Occipital lobe (tissue), 2 donors: Measurements from ENCODE around the gene ESPNL. TPM values are rescaled to one million over a fixed set of nuclear protein-coding genes. Genes with fewer than 3 reads are reported as not detected.
"Not testable (repeated sequence)": the region's sequence is repeated elsewhere in the genome, so short reads cannot be mapped to it uniquely, and the experiment has no call there.

ENCODE experiments used
- DNase-seq: peaks from one replicate; lab custom pipeline; 2025; lab: John Stamatoyannopoulos, UW
- total RNA-seq: library from RNA; depleted of rRNA; stranded (reverse); fragments of >200 nt; gene quantifications from one replicate; pipeline ENCODE4 v1.2.3, GENCODE V29; 2014

The ESPNL gene
- total RNA-seq, 1 donor from 2014 or later, result 0.16 TPM

GRCh38 chr2:238114851-238115660 is 14.9 kb downstream of the ESPNL start:
- DNase-seq, result no peak

DNA sequence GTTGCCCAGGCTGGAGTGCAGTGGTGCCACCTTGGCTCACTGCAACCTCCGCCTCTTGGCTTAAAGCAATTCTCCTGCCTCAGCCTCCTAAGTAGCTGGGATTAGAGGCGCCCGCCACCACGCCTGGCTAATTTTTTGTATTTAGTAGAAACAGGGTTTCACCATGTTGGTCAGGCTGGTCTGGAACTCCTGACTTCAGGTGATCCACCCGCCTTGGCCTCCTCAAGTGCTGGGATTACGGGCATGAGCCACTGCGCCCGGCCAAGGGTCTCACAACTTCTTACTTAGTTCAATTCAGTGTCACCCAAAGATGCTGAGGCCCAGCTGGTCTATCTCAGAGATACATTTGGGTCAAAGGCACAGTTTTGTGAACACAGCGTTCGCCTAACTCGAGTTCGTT is 15.6 kb downstream of the ESPNL start:
- DNase-seq, result not testable (repeated sequence)

DNA sequence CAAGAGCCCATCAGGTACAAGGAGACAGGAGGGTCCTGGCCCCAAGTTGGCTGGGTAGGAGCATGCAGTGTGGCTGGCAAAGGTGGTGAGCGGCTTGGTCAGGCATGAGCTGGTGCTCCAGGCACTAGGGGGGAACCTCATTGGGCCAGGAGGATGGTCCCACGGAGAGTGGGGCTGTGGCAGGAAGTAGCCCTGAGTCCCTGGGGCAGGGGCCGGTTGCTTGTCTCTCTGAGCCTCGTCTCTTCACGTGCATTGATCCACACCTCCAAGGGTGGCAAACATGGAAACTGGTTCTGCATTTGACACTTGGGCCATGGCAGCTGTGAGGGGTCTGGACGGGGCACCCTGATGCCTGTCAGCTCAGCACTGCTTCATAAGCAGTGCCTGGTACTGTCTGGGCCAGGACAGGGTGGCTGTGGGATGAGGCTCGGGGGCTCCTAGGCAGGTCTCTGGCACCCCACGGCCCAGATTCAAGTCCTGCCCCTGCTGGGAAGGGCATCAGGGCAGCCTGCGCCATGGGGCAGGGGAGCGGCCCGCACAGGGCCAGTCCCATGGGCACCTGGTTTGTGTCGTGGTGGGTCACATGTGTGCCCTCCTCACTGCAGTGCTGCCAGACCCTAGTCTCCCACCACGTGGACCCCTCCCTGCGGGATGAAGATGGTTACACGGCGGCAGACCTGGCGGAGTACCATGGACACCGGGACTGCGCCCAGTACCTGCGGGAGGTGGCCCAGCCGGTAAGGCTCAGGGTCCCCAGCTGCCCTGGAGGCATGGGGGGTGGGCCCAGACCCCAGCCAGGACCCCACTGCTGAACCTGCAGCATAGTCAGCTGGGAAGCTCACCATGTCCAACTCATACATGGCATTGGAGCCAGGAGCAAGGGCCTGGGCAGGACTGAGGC is 16.4 kb downstream of the ESPNL start:
- no peak for DNase-seq

DNA sequence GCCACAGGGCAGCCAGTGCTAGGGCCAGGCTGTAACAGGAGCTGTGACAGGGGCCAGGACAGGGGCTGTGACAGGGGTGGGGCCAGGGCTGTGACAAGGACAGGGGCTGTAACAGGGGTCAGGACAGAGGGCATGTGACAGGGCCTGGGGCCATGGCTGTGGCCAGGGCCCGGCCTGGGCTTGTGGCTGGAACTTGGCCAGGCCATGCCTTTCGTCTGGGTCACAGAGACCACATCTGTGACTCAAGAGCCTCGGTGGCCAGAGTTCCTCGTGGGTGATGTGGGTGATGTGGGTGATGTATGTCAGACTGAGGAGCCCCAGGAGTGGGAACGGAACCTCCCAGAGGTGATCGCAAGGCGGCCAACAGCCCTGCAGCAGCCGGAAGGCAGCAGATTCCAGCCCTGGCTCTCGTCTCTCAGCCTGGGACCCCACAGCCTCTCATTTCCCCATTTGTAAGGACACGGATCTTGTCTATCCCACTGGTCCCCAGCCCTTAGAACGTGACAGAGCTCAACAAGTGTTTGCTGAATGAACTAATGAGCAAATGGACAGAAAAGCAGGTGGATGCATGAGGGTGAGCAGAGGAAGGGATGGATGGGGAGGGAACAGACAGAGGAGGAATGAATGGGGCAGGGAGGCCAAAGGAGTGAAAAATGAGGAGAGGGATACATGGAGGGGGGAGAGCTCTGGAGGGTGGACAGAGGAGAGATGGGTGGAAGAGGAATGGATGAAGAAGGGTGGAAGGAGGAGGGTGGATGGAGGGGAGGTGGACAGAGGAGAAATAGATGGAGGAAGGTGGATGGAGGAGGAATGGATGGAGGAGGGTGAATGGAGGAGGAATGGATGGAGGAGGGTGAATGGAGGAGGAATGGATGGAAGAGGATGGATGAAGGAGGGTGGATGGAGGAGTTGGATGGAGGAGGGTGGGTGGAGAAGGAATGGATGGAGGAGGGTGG is 17.3 kb downstream of the ESPNL start:
- DNase-seq, result no peak

DNA sequence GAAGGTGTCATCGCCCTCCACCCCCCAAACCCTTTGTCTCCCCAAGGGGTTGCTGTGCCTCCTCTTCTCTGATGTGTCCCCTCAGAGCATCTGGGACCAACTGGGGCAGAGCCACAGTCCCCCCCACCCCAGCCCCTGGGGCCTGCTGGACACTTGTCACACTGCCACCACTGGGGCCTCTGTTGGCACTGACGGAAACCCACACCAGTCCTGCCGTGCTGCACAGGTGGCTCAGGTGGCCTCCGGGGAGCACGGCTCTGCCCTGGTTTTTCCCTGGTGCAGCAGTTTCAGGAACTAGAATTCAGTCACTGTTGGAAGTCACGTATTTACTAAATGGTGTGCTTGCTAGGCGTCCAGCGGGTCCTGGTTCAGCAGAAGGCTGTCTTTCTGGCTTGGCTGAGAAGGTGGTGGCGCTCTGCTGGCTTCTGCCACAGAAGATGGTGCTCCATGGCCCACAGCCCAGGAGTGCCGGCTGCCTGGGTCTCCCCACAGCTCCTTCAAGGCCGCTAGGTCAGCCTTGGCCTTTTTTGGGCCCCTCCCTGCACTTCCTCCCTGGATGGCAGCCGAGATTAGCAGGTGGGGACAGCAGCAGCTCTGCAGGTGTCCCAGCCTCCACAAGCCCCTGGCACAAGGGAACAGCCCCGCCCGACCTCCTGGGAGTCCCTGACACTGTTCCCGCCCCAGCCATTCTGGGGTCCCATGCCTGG is 19.8 kb downstream of the ESPNL start:
- no peak for DNase-seq

DNA sequence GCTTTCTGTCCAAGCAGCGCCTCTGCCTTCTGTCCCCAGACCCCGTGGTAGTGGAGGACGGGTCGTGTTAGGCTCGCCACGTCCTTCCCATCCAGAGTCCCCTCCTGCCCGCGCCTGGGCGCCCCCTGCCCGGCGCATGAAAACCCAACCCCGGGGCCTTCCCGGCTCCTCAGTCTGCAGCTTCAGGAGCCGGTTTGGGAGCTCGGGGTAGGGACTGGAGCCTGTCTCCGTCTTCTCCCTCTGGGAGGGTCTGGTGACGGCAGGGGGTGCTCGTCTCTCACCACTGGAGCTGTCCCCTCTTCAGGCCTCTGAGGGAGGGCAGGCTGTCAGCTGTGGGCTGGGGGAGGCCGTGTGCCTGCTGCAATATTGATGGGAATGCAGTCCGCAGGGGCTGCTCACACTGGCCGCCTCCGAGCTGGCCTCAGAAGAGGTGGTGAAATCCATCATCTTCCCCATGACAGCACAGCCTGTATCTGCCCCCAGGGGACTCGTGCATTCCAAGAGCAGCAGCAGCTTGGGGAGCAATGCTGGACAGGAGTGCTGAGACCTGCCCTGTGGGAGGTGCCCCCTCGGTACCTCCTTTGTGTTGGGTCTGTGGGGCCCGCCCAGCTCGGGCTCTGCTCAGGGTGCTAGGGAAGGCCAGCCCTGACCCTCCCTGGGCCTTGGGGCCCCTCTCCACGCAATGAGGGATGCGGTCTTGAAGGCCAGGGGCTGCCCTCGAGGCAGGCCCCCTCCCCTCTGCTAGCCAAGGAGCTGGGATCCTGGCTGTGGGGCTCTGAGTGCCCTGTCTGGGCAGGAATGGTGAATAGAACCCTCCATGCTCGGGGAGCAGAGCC is 20.5 kb downstream of the ESPNL start:
- DNase-seq, result no peak

- DNase-seq, result no peak
Measured at GRCh38 chr2:238121511-238122286, 21.6 kb downstream of the ESPNL start.

DNA sequence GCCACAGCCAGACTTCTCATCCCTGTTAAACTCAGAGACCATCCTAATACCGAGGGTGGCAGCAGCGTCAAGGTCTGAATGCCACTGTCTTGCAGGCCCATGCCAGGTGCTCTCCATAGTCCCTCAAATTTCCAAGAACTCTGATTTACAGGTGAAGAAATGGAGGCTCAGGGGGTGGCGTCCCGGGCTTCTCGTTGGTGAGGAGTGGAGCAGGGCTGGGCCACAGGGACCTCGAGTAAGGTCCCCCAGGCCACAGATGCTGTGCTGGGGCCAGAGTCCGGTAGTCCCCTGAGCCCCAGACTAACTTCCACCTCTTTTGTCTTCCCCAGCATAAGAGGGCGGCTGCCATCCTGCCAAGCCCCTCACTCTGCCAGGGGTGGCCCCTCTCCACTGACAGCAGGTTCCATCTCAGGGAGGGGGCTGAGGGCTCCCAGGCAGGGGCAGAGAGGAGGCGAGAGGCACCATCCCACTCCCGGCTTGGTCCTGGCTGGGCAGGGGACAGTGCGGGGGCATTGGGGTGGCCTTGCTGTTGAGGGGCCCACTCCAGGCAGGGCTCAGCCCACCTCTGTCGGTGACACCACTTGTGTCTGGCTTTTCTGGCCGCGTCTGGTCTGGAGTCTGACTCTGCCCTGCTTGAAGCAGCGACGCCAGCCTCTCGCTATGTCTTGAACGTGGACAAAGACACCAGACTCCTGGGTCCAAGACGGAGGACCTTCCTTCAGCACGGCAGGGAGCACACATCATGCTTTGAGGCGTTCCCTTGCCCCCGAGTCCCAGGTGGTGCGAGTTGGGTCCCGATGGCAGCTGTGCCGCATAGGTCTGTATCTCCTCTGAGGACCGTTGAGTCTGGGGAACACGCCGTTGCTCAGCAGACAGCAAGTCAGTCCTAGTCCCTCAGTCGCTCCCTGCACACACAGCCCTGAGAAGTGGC is 22.4 kb downstream of the ESPNL start:
- DNase-seq, result no peak

- DNase-seq, result no peak
Measured at GRCh38 chr2:238123218-238123971, 23.3 kb downstream of the ESPNL start.

- no peak for DNase-seq
Measured at GRCh38 chr2:238123991-238124470, 23.9 kb downstream of the ESPNL start.

GRCh38 chr2:238124488-238125126 is 24.5 kb downstream of the ESPNL start:
- DNase-seq, result no peak

DNA sequence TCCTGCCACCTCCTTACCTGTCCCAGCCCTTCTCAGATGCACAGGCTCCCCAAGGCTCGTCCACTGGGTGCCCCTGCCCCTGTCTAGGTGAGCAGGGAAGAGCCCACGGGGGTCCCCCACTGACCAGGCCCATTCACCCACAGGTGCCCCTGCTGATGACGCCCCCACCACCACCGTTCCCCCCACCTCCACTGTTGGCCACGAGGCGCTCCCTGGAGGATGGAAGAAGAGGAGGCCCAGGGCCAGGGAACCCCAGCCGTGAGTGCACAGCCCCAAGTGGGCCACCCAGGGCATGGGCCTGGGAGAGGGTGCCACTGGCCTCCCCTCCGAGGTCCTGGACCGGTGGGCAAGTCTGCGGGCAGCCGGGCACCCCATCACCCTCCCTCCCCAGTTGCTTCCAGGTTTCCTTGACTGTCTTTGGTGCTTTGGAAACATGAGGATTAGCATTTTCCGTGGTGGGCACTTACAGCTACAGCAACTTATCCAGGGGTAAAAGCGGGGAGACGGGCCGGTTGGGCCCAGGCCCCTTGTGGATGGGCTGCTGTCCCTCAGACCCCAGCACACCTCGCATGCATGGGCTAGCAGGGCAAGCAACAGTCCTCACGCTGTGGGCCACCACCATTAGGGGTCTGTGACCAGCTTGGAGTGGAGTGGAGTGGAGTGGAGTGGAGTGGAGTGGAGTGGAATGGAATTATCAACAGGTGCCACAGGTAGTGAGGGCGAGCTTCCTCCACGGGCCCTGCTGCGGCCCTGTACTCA is 25.2 kb downstream of the ESPNL start:
- no peak for DNase-seq

GRCh38 chr2:238126338-238126737 is 26.2 kb downstream of the ESPNL start:
- DNase-seq, result no peak

DNA sequence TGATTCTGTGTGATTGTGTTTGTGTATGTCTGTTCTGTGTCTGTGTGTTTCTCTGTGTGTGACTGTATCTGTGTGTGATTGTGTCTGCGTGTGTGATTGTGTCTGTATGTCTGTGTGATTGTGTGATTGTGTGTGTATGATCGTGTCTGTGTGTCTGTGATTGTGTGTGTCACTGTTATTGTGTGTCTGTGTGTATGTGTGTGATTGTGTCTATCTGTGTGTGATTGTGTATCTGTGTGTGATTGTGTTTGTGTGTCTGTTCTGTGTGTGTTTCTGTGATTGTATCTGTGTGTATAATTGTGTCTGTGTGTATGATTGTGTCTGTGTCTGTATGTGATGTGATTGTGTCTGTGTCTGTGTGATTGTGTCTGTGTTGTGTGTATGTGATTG is 26.6 kb downstream of the ESPNL start:
- no peak for DNase-seq

DNA sequence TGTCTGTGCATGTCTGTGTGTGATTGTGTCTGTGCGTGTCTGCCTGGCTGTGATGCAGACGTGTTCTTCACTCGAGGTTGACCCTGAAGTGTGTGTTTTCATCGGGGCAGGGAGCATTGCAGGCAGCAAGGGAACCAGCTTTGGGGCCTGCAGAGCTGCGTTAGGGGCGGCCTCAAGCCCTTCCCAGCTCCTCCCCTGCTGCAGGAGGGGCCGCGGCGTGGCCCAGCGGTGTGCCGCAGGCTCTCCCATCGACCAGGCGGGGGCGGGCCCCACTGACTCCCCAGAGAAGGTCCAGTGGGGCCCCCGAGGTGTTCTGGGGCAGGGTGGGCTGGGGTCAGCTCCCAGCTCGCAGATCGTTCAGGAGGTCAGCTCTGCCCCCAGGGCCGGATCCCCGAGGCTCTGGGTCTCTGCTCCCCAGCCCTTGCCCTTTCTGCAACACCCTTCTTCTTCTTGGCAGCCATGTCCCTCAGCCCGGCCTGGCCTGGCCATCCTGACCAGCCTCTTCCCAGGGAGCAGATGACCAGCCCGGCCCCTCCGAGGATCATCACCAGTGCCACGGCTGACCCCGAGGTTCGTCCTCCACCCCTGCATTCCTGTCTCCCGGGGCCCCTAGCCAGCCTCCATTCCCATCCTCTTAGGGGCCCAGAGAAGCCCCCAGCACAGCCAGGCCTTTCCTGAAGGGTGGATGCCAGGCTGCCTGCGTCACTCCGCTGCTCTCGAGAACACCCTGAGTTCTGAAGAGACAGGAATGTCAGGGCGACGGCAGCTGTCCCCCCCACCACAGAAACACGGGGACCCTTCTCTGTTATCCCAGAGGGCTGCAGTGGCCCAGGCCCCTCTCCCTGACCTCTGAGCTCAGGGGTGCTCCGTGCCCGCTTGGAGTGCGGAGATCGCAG is 27.3 kb downstream of the ESPNL start:
- no peak for DNase-seq
